Stimulated activated CD8-positive, alpha-beta memory T cell treated with anti-CD3 and anti-CD28 coated beads, Interleukin-15, amount 100 ng/mL, for 48 hours (primary cell): ENCODE measurements around the gene FAT4.

Experiments
- DNase-seq, 2 donors: peaks; one replicate each; pipeline ENCODE4 v3.0.0-alpha.2; 2020; ENCODE audit warnings: low read depth in 2 of 2

FAT4 gene

GRCh38 chr4:125314676-125315575 is at the start of gene FAT4:
Gene FAT4 (plus strand): TSS chr4:125314955. CDS start chr4:125316412, 1,457 bp downstream.
- no peak for DNase-seq

GRCh38 chr4:125265846-125266245 is 48.9 kb upstream of the FAT4 start:
- DNase-seq = no peak

GRCh38 chr4:125266901-125267604 is 47.7 kb upstream of the FAT4 start:
- DNase-seq = no peak

- DNase-seq = no peak
Observed at GRCh38 chr4:125267630-125268029, 47.1 kb upstream of the FAT4 start.

- no peak for DNase-seq
Observed at GRCh38 chr4:125268068-125268755, 46.5 kb upstream of the FAT4 start.

- no peak for DNase-seq
Observed at GRCh38 chr4:125276811-125277210, 37.9 kb upstream of the FAT4 start.

GRCh38 chr4:125277790-125278189 is 37.0 kb upstream of the FAT4 start:
- no peak for DNase-seq

- DNase-seq = no peak
Observed at GRCh38 chr4:125280892-125281403, 33.8 kb upstream of the FAT4 start.

GRCh38 chr4:125283707-125284279 is 31.0 kb upstream of the FAT4 start:
- DNase-seq = no peak

- no peak for DNase-seq
Observed at GRCh38 chr4:125297116-125297515, 17.6 kb upstream of the FAT4 start.

- DNase-seq = no peak
Observed at GRCh38 chr4:125303058-125303457, 11.7 kb upstream of the FAT4 start.

GRCh38 chr4:125303821-125304220 is 10.9 kb upstream of the FAT4 start:
- DNase-seq = no peak

- DNase-seq = no peak
Observed at GRCh38 chr4:125306112-125306511, 8.6 kb upstream of the FAT4 start.

GRCh38 chr4:125306533-125306932 is 8.2 kb upstream of the FAT4 start:
- no peak for DNase-seq

- DNase-seq = no peak
Observed at GRCh38 chr4:125311503-125311902, 3.3 kb upstream of the FAT4 start.

GRCh38 chr4:125313497-125313896 is 1.3 kb upstream of the FAT4 start:
- no peak for DNase-seq

- no peak for DNase-seq
Observed at GRCh38 chr4:125313989-125314667, 627 bp upstream of the FAT4 start.

GRCh38 chr4:125315576-125316400 is 1.0 kb downstream of the FAT4 start:
- no peak for DNase-seq

- DNase-seq = no peak
Observed at GRCh38 chr4:125316401-125316790, 1.6 kb downstream of the FAT4 start.

- no peak for DNase-seq
Observed at GRCh38 chr4:125316791-125317524, 2.2 kb downstream of the FAT4 start.
